Lung (tissue), 12 donors: ENCODE measurements around the gene GRB14. TPM values are rescaled to one million over a fixed set of nuclear protein-coding genes. Genes with fewer than 3 reads are reported as not detected.
A peak's percentile ranks its signal among the peaks of the same experiment; 100 is the strongest.

Source experiments
- ATAC-seq: fragments of 200-7000 bp; cut with Tn5 transposase; one replicate; pipeline ENCODE4 v1.9.1; 2020; ENCODE audit warnings: moderate number of reproducible peaks; ENCODE audit not compliant: insufficient read depth, low FRiP score
- DNase-seq, 3 donors: peaks; one replicate each; pipeline ENCODE4 v3.0.0-alpha.2; 2013 to 2017
- H3K27ac ChIP-seq, 2 donors: one replicate each; pipeline ENCODE4 v1.5.1; 2013; ENCODE audit warnings: mild to moderate bottlenecking in 2 of 2, moderate library complexity in 2 of 2, control low read depth in 1 of 2, inconsistent platforms in 1 of 2, low read depth in 1 of 2, low read length in 1 of 2
- H3K27me3 ChIP-seq, 3 donors: one replicate each; pipeline ENCODE4 v1.5.1; 2013; ENCODE audit warnings: low read length in 2 of 3; ENCODE audit not compliant: control insufficient read depth in 3 of 3, insufficient read depth in 3 of 3
- H3K36me3 ChIP-seq, 4 donors: one replicate each; pipeline ENCODE4 v1.5.1; 2013; ENCODE audit warnings: low read length in 4 of 4, mild to moderate bottlenecking in 1 of 4, moderate library complexity in 1 of 4; ENCODE audit not compliant: control insufficient read depth in 4 of 4, insufficient read depth in 4 of 4
- H3K4me1 ChIP-seq, 5 donors: one replicate each; pipeline ENCODE4 v1.5.1; 2013; ENCODE audit warnings: low read length in 5 of 5, mild to moderate bottlenecking in 2 of 5, moderate library complexity in 1 of 5; ENCODE audit not compliant: control insufficient read depth in 5 of 5, insufficient read depth in 5 of 5
- H3K4me3 ChIP-seq: one replicate; pipeline ENCODE4 v1.5.1; 2013; ENCODE audit warnings: mild to moderate bottlenecking, control low read depth, moderate library complexity
- H3K9ac ChIP-seq, 2 donors: one replicate each; pipeline ENCODE4 v1.5.1; 2013; ENCODE audit warnings: low read length in 2 of 2, control low read depth in 1 of 2; ENCODE audit not compliant: insufficient read depth in 1 of 2
- H3K9me3 ChIP-seq, 4 donors: one replicate each; pipeline ENCODE4 v1.5.1; 2013; ENCODE audit warnings: low read length in 3 of 4, mild to moderate bottlenecking in 1 of 4, moderate library complexity in 1 of 4; ENCODE audit not compliant: control insufficient read depth in 4 of 4, insufficient read depth in 3 of 4
- CTCF ChIP-seq: IDR thresholded peaks from 2 replicates; pipeline ENCODE4 v1.5.1; 2012; ENCODE audit warnings: mild to moderate bottlenecking; ENCODE audit errors: control extremely low read depth, extremely low read depth
- WGBS, 2 donors: extraction: QIAGEN DNeasy Blood & Tissue Kit; methylation state at CpG; one replicate each; pipeline ENCODE4 v1.1.7; 2013; 5-methylcytosine and 5-hydroxymethylcytosine counted together
- polyA plus RNA-seq, 2 donors: library from polyadenylated mRNA; stranded (reverse); fragments of 200-250 nt; gene quantifications; one replicate each; pipeline ENCODE4 v1.2.1, GENCODE V29; 2013
- total RNA-seq, 2 donors: library from RNA; depleted of rRNA in 1 of 2; stranded (reverse); fragments of >200 nt in 1 of 2; gene quantifications; one replicate each; pipeline ENCODE4 v1.2.1, GENCODE V29; 2014 to 2021
- donor health status: control.
- donor health status: control.
- donor health status: Bipolar disorder and iron deficiency.
- donor health status: healthy.
- donor health status: DM: yes; HTN: yes; CAD: no.

GRB14 gene
- total and polyA plus RNA-seq, 4 donors: 1.1 to 20.2 (median 5.2) TPM

GRCh38 chr2:164600763-164601162 is 20.5 kb downstream of the GRB14 start:
- TF ChIP-seq CTCF: no peak
- WGBS, 2 donors: 56 to 70% methylated on average over 1 of the region's 1 CpG
- Histone ChIP-seq H3K4me1 (peaks cover 0 to 2% (median 0%) of the 10 kb centered on the region in 5 donors), H3K9me3 (no peaks in the 10 kb centered on the region), H3K36me3 (no peaks in the 10 kb centered on the region), H3K27me3 (no peaks in the 10 kb centered on the region), H3K4me3 (no peak overlapping the region), H3K27ac (no peak overlapping the region), H3K9ac (no peak overlapping the region)
- DNase-seq: no peak
- no peak for ATAC-seq

GRCh38 chr2:164599954-164600589 is 21.2 kb downstream of the GRB14 start:
- peak; percentile 20 to 66 (median 48) for DNase-seq
- no peak overlapping the region for H3K9ac ChIP-seq
- no peaks in the 10 kb centered on the region for H3K36me3 ChIP-seq
- WGBS, 2 donors: 39 to 47% methylated on average over 3 of the region's 3 CpGs
- TF ChIP-seq CTCF: peak; percentile 45
- H3K9me3 ChIP-seq: no peaks in the 10 kb centered on the region
- ATAC-seq: peak; percentile 75
- H3K27ac ChIP-seq: no peak overlapping the region
- H3K4me3 ChIP-seq: no peak overlapping the region
- no peaks in the 10 kb centered on the region for H3K27me3 ChIP-seq
- H3K4me1 ChIP-seq: peaks cover 0 to 2% (median 0%) of the 10 kb centered on the region in 5 donors

- WGBS, 2 donors: 7 to 13% methylated on average over 2 of the region's 2 CpGs
- ATAC-seq (no peak), DNase-seq (no peak)
- Histone ChIP-seq H3K36me3 (no peaks in the 10 kb centered on the region), H3K4me1 (no peaks in the 10 kb centered on the region), H3K4me3 (no peak overlapping the region), H3K27ac (no peak overlapping the region), H3K9me3 (no peaks in the 10 kb centered on the region), H3K27me3 (no peaks in the 10 kb centered on the region), H3K9ac (no peak overlapping the region)
- no peak for TF ChIP-seq CTCF
Observed at GRCh38 chr2:164597983-164598382, 23.3 kb downstream of the GRB14 start.

- no peak overlapping the region for H3K27ac ChIP-seq
- no peak overlapping the region for H3K9ac ChIP-seq
- no peaks in the 10 kb centered on the region for H3K27me3 ChIP-seq
- H3K36me3 ChIP-seq: no peaks in the 10 kb centered on the region
- no peaks in the 10 kb centered on the region for H3K4me1 ChIP-seq
- no peak for TF ChIP-seq CTCF
- ATAC-seq: no peak
- WGBS, 2 donors: 95% methylated on average over 1 of the region's 1 CpG
- H3K9me3 ChIP-seq: no peaks in the 10 kb centered on the region
- DNase-seq: no peak
- H3K4me3 ChIP-seq: no peak overlapping the region
Observed at GRCh38 chr2:164595031-164595430, 26.3 kb downstream of the GRB14 start.
